HEK293T (cell line): ENCODE data around the gene GTF3A.

Experiments
- CTCF ChIA-PET: fragments of 350-600 bp; formaldehyde crosslinking; extraction: SDS; loops from one replicate; lab custom pipeline; 2021; ENCODE audit warnings: antibody characterized with exemption, inconsistent platforms; lab: Yijun Ruan, JAX
- POLR2A ChIA-PET: fragments of 350-600 bp; formaldehyde crosslinking; extraction: SDS; loops from one replicate; lab custom pipeline; 2020; ENCODE audit warnings: antibody characterized with exemption, inconsistent platforms; lab: Yijun Ruan, JAX
- DNase-seq: peaks from one replicate; pipeline ENCODE4 v3.0.0; 2012; ENCODE audit warnings: mixed read lengths; ENCODE audit errors: extremely low spot score
- ARNT ChIP-seq: fragments of 450-650 bp; IDR thresholded peaks from 2 replicates; pipeline ENCODE4 v1.6.1; 2017; ENCODE audit warnings: mild to moderate bottlenecking
- BHLHE40 ChIP-seq: fragments of 450-650 bp; IDR thresholded peaks from 2 replicates; pipeline ENCODE4 v1.6.1; 2016; ENCODE audit warnings: mild to moderate bottlenecking, moderate library complexity, borderline replicate concordance
- CTBP1 ChIP-seq: fragments of 450-650 bp; IDR thresholded peaks from 2 replicates; pipeline ENCODE4 v1.6.1; 2016; ENCODE audit warnings: borderline replicate concordance
- ELF4 ChIP-seq: fragments of 450-650 bp; IDR thresholded peaks from 2 replicates; pipeline ENCODE4 v1.6.1; 2017; ENCODE audit warnings: antibody characterized with exemption
- FOXA1 ChIP-seq: fragments of 450-650 bp; IDR thresholded peaks from 2 replicates; pipeline ENCODE4 v1.6.1; 2016; ENCODE audit warnings: mild to moderate bottlenecking
- FOXK2 ChIP-seq: fragments of 450-650 bp; IDR thresholded peaks from 2 replicates; pipeline ENCODE4 v1.6.1; 2016; ENCODE audit warnings: mild to moderate bottlenecking
- FOXM1 ChIP-seq: fragments of 450-650 bp; IDR thresholded peaks from 2 replicates; pipeline ENCODE4 v1.6.1; 2017; ENCODE audit warnings: mild to moderate bottlenecking, borderline replicate concordance
- HDGF ChIP-seq: fragments of 450-650 bp; IDR thresholded peaks from 2 replicates; pipeline ENCODE4 v1.6.1; 2017; ENCODE audit warnings: antibody characterized with exemption, borderline replicate concordance
- L3MBTL2 ChIP-seq: fragments of 450-650 bp; conservative IDR thresholded peaks from 2 replicates; pipeline ENCODE4 v1.6.1; 2016; ENCODE audit warnings: mild to moderate bottlenecking
- LEF1 ChIP-seq: fragments of 450-650 bp; IDR thresholded peaks from 2 replicates; pipeline ENCODE4 v1.6.1; 2017; ENCODE audit warnings: mild to moderate bottlenecking, borderline replicate concordance
- NFRKB ChIP-seq: fragments of 450-650 bp; IDR thresholded peaks from 2 replicates; pipeline ENCODE4 v1.6.1; 2016; ENCODE audit warnings: mild to moderate bottlenecking, moderate library complexity
- SP1 ChIP-seq: fragments of 450-650 bp; IDR thresholded peaks from 2 replicates; pipeline ENCODE4 v1.6.1; 2017
- SUZ12 ChIP-seq: fragments of 450-650 bp; IDR thresholded peaks from 2 replicates; pipeline ENCODE4 v1.6.1; 2016; ENCODE audit warnings: mild to moderate bottlenecking
- TARDBP ChIP-seq: fragments of 450-650 bp; IDR thresholded peaks from 2 replicates; pipeline ENCODE4 v1.6.1; 2016
- ZNF384 ChIP-seq: fragments of 450-650 bp; IDR thresholded peaks from 2 replicates; pipeline ENCODE4 v1.6.1; 2016
- TF ChIP-seq, protein P1 (sequence below): fragments of 450-650 bp; IDR thresholded peaks from 2 replicates; pipeline ENCODE4 v1.6.1; 2016

Gene GTF3A

DNA sequence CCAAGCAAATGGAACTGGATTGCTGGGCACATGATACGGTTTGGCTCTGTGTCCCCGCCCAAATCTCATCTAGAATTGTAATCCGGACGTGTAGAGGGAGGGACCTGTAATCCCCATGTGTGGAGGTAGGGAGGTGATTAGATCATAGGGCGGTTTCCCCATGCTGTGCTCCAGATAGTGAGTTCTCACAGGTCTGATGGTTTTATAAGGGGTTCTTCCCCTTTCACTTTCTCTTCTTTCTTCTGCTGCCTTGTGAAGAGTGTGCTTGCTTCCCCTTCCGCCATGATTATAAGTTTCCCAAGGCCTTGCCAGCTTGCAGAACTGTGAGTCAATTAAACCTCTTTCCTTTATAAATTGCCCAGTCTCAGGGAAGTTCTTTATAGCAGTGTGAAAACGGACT, 58.6 kb downstream of the GTF3A start:
- no peak for DNase-seq
- CTCF ChIA-PET, result no interaction called here
- POLR2A ChIA-PET, result no interaction called here
- TF ChIP-seq SUZ12, result no peak
- TF ChIP-seq ARNT, result no peak
- no peak for TF ChIP-seq BHLHE40
- no peak for TF ChIP-seq CTBP1
- TF ChIP-seq FOXA1, result no peak
- no peak for TF ChIP-seq NFRKB
- TF ChIP-seq FOXM1, result no peak
- TF ChIP-seq, protein P1, sequence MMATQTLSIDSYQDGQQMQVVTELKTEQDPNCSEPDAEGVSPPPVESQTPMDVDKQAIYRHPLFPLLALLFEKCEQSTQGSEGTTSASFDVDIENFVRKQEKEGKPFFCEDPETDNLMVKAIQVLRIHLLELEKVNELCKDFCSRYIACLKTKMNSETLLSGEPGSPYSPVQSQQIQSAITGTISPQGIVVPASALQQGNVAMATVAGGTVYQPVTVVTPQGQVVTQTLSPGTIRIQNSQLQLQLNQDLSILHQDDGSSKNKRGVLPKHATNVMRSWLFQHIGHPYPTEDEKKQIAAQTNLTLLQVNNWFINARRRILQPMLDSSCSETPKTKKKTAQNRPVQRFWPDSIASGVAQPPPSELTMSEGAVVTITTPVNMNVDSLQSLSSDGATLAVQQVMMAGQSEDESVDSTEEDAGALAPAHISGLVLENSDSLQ, result no peak
- TF ChIP-seq TARDBP, result no peak
- no peak for TF ChIP-seq HDGF
- TF ChIP-seq LEF1, result no peak
- TF ChIP-seq L3MBTL2, result no peak
- no peak for TF ChIP-seq SP1

DNA sequence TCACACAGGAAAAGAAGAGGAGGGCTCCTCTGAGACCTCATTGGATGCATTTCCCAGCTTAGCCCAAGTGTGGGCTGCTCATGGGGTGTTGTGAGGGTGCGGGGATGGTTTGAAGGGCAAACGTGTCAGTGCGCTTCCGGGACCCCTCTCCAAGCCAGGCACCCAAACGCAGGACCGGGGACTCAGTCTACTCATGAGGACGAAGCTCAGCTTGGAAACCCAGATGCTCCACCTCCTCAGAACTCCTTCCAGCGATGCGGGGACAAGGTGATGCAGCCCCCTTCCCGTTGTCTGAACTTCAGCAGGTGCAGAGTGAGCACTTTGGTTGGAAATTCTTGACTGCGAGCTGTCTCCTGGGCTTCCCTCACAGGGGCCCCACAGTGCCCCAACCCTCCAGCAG, 59.0 kb downstream of the GTF3A start:
- CTCF ChIA-PET, result no interaction called here
- DNase-seq, result no peak
- POLR2A ChIA-PET, result no interaction called here
- TF ChIP-seq ELF4 (no peak), CTBP1 (no peak), NFRKB (no peak), SP1 (no peak), TARDBP (no peak), L3MBTL2 (no peak), LEF1 (no peak), FOXM1 (no peak), FOXK2 (no peak), SUZ12 (no peak), ARNT (no peak), ZNF384 (no peak), BHLHE40 (no peak), HDGF (no peak), FOXA1 (no peak)
- TF ChIP-seq, protein P1, result no peak
